Measurements from ENCODE around the gene SPATS2.

SPATS2 gene

GRCh38 chr12:49345051-49345824 lies 22.0 kb upstream of the SPATS2 start:
- no peak overlapping the region for H3K27ac ChIP-seq (ENCODE audit: low read length)
- no peak overlapping the region for H3K9ac ChIP-seq (ENCODE audit: low read length in 2 of 2)
- peaks cover 58% of the 10 kb centered on the region for H3K4me1 ChIP-seq (ENCODE audit: control insufficient read depth, insufficient read depth, low read length)
- no peaks in the 10 kb centered on the region for H3K36me3 ChIP-seq (ENCODE audit: control insufficient read depth in 2 of 2, insufficient read depth in 2 of 2, low read length in 2 of 2)
- peaks cover 54 to 83% of the 10 kb centered on the region in 2 donors for H3K27me3 ChIP-seq (ENCODE audit: control insufficient read depth in 1 of 2, insufficient read depth in 2 of 2, low read length in 2 of 2)
- H3K4me3 ChIP-seq (ENCODE audit: low read length in 2 of 2), result peak overlapping the region; percentile 54 to 67
- no peaks in the 10 kb centered on the region for H3K9me3 ChIP-seq (ENCODE audit: control insufficient read depth in 2 of 2, low read length in 2 of 2)

GRCh38 chr12:49345825-49346658 lies 21.2 kb upstream of the SPATS2 start:
- Histone ChIP-seq H3K36me3 (ENCODE audit: control insufficient read depth in 2 of 2, insufficient read depth in 2 of 2, low read length in 2 of 2) (no peaks in the 10 kb centered on the region), H3K9me3 (ENCODE audit: control insufficient read depth in 2 of 2, low read length in 2 of 2) (no peaks in the 10 kb centered on the region), H3K27me3 (ENCODE audit: control insufficient read depth in 1 of 2, insufficient read depth in 2 of 2, low read length in 2 of 2) (peaks cover 55 to 90% of the 10 kb centered on the region in 2 donors), H3K27ac (ENCODE audit: low read length) (no peak overlapping the region), H3K9ac (ENCODE audit: low read length in 2 of 2) (peak overlapping the region in 1 of 2 donors; percentile 13), H3K4me3 (ENCODE audit: low read length in 2 of 2) (peak overlapping the region; percentile 54 to 67), H3K4me1 (ENCODE audit: control insufficient read depth, insufficient read depth, low read length) (peaks cover 58% of the 10 kb centered on the region)

GRCh38 chr12:49346659-49347310 lies 20.5 kb upstream of the SPATS2 start, which contains the start of gene DNAJC22:
Gene DNAJC22 (plus strand): TSS chr12:49346888. CDS start chr12:49348873, 1,985 bp downstream.
- Histone ChIP-seq H3K27ac (ENCODE audit: low read length) (no peak within 1 kb of the TSS), H3K4me1 (ENCODE audit: control insufficient read depth, insufficient read depth, low read length) (peaks cover 58% of the 10 kb centered on the region), H3K27me3 (ENCODE audit: control insufficient read depth in 1 of 2, insufficient read depth in 2 of 2, low read length in 2 of 2) (peaks cover 57 to 88% of the 10 kb centered on the region in 2 donors), H3K9ac (ENCODE audit: low read length in 2 of 2) (peak within 1 kb of the TSS in 1 of 2 donors; percentile 13), H3K36me3 (ENCODE audit: control insufficient read depth in 2 of 2, insufficient read depth in 2 of 2, low read length in 2 of 2) (no peaks in the 10 kb centered on the region), H3K4me3 (ENCODE audit: low read length in 2 of 2) (peak within 1 kb of the TSS; percentile 54 to 67), H3K9me3 (ENCODE audit: control insufficient read depth in 2 of 2, low read length in 2 of 2) (no peaks in the 10 kb centered on the region)

- no peak overlapping the region for H3K9ac ChIP-seq (ENCODE audit: low read length in 2 of 2)
These were observed 19.7 kb upstream of the SPATS2 start for GRCh38 chr12:49347311-49348193.

GRCh38 chr12:49348781-49349180 lies 18.5 kb upstream of the SPATS2 start:
- H3K9ac ChIP-seq (ENCODE audit: low read length in 2 of 2), result no peak overlapping the region
- H3K9me3 ChIP-seq (ENCODE audit: control insufficient read depth in 2 of 2, low read length in 2 of 2), result no peaks in the 10 kb centered on the region
- H3K27ac ChIP-seq (ENCODE audit: low read length), result no peak overlapping the region
- H3K36me3 ChIP-seq (ENCODE audit: control insufficient read depth in 2 of 2, insufficient read depth in 2 of 2, low read length in 2 of 2), result no peaks in the 10 kb centered on the region
- H3K4me1 ChIP-seq (ENCODE audit: control insufficient read depth, insufficient read depth, low read length), result peaks cover 38% of the 10 kb centered on the region
- peaks cover 56 to 68% of the 10 kb centered on the region in 2 donors for H3K27me3 ChIP-seq (ENCODE audit: control insufficient read depth in 1 of 2, insufficient read depth in 2 of 2, low read length in 2 of 2)
- H3K4me3 ChIP-seq (ENCODE audit: low read length in 2 of 2), result no peak overlapping the region

More at GRCh38 chr12:49347311-49348193, 19.7 kb upstream of the SPATS2 start:
- peak overlapping the region; percentile 42 to 60 for H3K4me3 ChIP-seq (ENCODE audit: low read length in 2 of 2)
- H3K9me3 ChIP-seq (ENCODE audit: control insufficient read depth in 2 of 2, low read length in 2 of 2), result no peaks in the 10 kb centered on the region
- no peak overlapping the region for H3K27ac ChIP-seq (ENCODE audit: low read length)
- peaks cover 50% of the 10 kb centered on the region for H3K4me1 ChIP-seq (ENCODE audit: control insufficient read depth, insufficient read depth, low read length)
- H3K36me3 ChIP-seq (ENCODE audit: control insufficient read depth in 2 of 2, insufficient read depth in 2 of 2, low read length in 2 of 2), result no peaks in the 10 kb centered on the region
- H3K27me3 ChIP-seq (ENCODE audit: control insufficient read depth in 1 of 2, insufficient read depth in 2 of 2, low read length in 2 of 2), result peaks cover 57 to 80% of the 10 kb centered on the region in 2 donors

- Histone ChIP-seq H3K9me3 (ENCODE audit: control insufficient read depth in 2 of 2, low read length in 2 of 2) (no peaks in the 10 kb centered on the region), H3K9ac (ENCODE audit: low read length in 2 of 2) (no peak overlapping the region), H3K36me3 (ENCODE audit: control insufficient read depth in 2 of 2, insufficient read depth in 2 of 2, low read length in 2 of 2) (no peaks in the 10 kb centered on the region), H3K4me1 (ENCODE audit: control insufficient read depth, insufficient read depth, low read length) (peaks cover 36% of the 10 kb centered on the region), H3K27me3 (ENCODE audit: control insufficient read depth in 1 of 2, insufficient read depth in 2 of 2, low read length in 2 of 2) (peaks cover 51 to 63% of the 10 kb centered on the region in 2 donors), H3K27ac (ENCODE audit: low read length) (no peak overlapping the region), H3K4me3 (ENCODE audit: low read length in 2 of 2) (no peak overlapping the region)
These were observed 18.0 kb upstream of the SPATS2 start for GRCh38 chr12:49349266-49349665.

- no peak overlapping the region for H3K9ac ChIP-seq (ENCODE audit: low read length in 2 of 2)
- no peak overlapping the region for H3K27ac ChIP-seq (ENCODE audit: low read length)
- no peaks in the 10 kb centered on the region for H3K9me3 ChIP-seq (ENCODE audit: control insufficient read depth in 2 of 2, low read length in 2 of 2)
- H3K36me3 ChIP-seq (ENCODE audit: control insufficient read depth in 2 of 2, insufficient read depth in 2 of 2, low read length in 2 of 2), result no peaks in the 10 kb centered on the region
- no peak overlapping the region for H3K4me3 ChIP-seq (ENCODE audit: low read length in 2 of 2)
- peaks cover 34 to 36% of the 10 kb centered on the region in 2 donors for H3K27me3 ChIP-seq (ENCODE audit: control insufficient read depth in 1 of 2, insufficient read depth in 2 of 2, low read length in 2 of 2)
- peaks cover 10% of the 10 kb centered on the region for H3K4me1 ChIP-seq (ENCODE audit: control insufficient read depth, insufficient read depth, low read length)
These were observed 14.9 kb upstream of the SPATS2 start for GRCh38 chr12:49352351-49352750.

GRCh38 chr12:49355913-49356312 lies 11.3 kb upstream of the SPATS2 start:
- H3K36me3 ChIP-seq (ENCODE audit: control insufficient read depth in 2 of 2, insufficient read depth in 2 of 2, low read length in 2 of 2), result no peaks in the 10 kb centered on the region
- H3K27ac ChIP-seq (ENCODE audit: low read length), result no peak overlapping the region
- H3K9ac ChIP-seq (ENCODE audit: low read length in 2 of 2), result no peak overlapping the region
- H3K27me3 ChIP-seq (ENCODE audit: control insufficient read depth in 1 of 2, insufficient read depth in 2 of 2, low read length in 2 of 2), result peaks cover 4 to 11% of the 10 kb centered on the region in 2 donors
- H3K4me3 ChIP-seq (ENCODE audit: low read length in 2 of 2), result no peak overlapping the region
- H3K9me3 ChIP-seq (ENCODE audit: control insufficient read depth in 2 of 2, low read length in 2 of 2), result no peaks in the 10 kb centered on the region
- H3K4me1 ChIP-seq (ENCODE audit: control insufficient read depth, insufficient read depth, low read length), result no peaks in the 10 kb centered on the region

- no peak overlapping the region for H3K9ac ChIP-seq (ENCODE audit: low read length in 2 of 2)
- H3K4me1 ChIP-seq (ENCODE audit: control insufficient read depth, insufficient read depth, low read length), result no peaks in the 10 kb centered on the region
- H3K9me3 ChIP-seq (ENCODE audit: control insufficient read depth in 2 of 2, low read length in 2 of 2), result no peaks in the 10 kb centered on the region
- no peaks in the 10 kb centered on the region for H3K36me3 ChIP-seq (ENCODE audit: control insufficient read depth in 2 of 2, insufficient read depth in 2 of 2, low read length in 2 of 2)
- no peak overlapping the region for H3K27ac ChIP-seq (ENCODE audit: low read length)
- H3K4me3 ChIP-seq (ENCODE audit: low read length in 2 of 2), result no peak overlapping the region
- peaks cover 0 to 7% of the 10 kb centered on the region in 2 donors for H3K27me3 ChIP-seq (ENCODE audit: control insufficient read depth in 1 of 2, insufficient read depth in 2 of 2, low read length in 2 of 2)
These were observed 10.1 kb upstream of the SPATS2 start for GRCh38 chr12:49357103-49357678.
